PC-9 (cell line): Measurements from ENCODE around the gene SLC23A1. TPM values are rescaled to one million over a fixed set of nuclear protein-coding genes. Genes with fewer than 3 reads are reported as not detected.

ENCODE experiments used
- BruUV-seq: library from RNA; stranded (reverse); fragments of 400-500 nt; replicated peaks from 2 replicates; lab custom pipeline; 2021; lab: Mats Ljungman, UMichigan
- CTCF ChIA-PET: fragments of 300-600 bp; sonication (Branson Sonifier 250); formaldehyde crosslinking; loops from one replicate; lab custom pipeline; 2022; ENCODE audit warnings: antibody characterized with exemption; lab: Charles Lee
- POLR2A ChIA-PET: fragments of 300-600 bp; sonication (Branson Sonifier 250); formaldehyde crosslinking; loops from one replicate; lab custom pipeline; 2022; ENCODE audit warnings: antibody characterized with exemption; ENCODE audit not compliant: unreplicated experiment; lab: Charles Lee
- DNase-seq, 2 experiments: peaks; one replicate each; pipeline versions ENCODE4 v3.0.0 to v3.0.0-alpha.2; 2015 to 2022; ENCODE audit warnings: mixed read lengths in 1 of 2
- H2AFZ ChIP-seq: fragments of 200-600 bp; sonication (generic); 2 replicates; pipeline ENCODE4 v1.8.1; 2017; ENCODE audit warnings: antibody characterized with exemption
- H3F3A ChIP-seq: fragments of 200-600 bp; sonication (generic); 2 replicates; pipeline ENCODE4 v1.8.1; 2017; ENCODE audit warnings: antibody characterized with exemption, mild to moderate bottlenecking, low read depth; ENCODE audit not compliant: insufficient read depth
- H3K27ac ChIP-seq: fragments of 200-600 bp; sonication (generic); 2 replicates; pipeline ENCODE4 v1.6.1; 2016; ENCODE audit warnings: mixed run types
- H3K27me3 ChIP-seq: fragments of 200-600 bp; sonication (generic); 2 replicates; pipeline ENCODE4 v1.6.1; 2016; ENCODE audit warnings: low read depth, mixed run types; ENCODE audit not compliant: insufficient read depth
- H3K36me3 ChIP-seq: fragments of 200-600 bp; sonication (generic); 2 replicates; pipeline ENCODE4 v1.6.1; 2016; ENCODE audit warnings: low read depth, mixed run types
- H3K4me1 ChIP-seq: fragments of 200-600 bp; sonication (generic); replicated peaks from 2 replicates; pipeline ENCODE4 v1.6.1; 2016; ENCODE audit warnings: mixed run types; ENCODE audit not compliant: insufficient read depth
- H3K4me2 ChIP-seq: fragments of 200-600 bp; sonication (generic); 2 replicates; pipeline ENCODE4 v1.6.1; 2017; ENCODE audit warnings: mixed run types
- H3K4me3 ChIP-seq: fragments of 200-600 bp; sonication (generic); 2 replicates; pipeline ENCODE4 v1.6.1; 2016; ENCODE audit warnings: mixed run types
- H3K79me2 ChIP-seq: fragments of 200-600 bp; sonication (generic); 2 replicates; pipeline ENCODE4 v1.6.1; 2017; ENCODE audit warnings: low read depth, mixed run types
- H3K9me2 ChIP-seq: fragments of 200-600 bp; sonication (generic); 2 replicates; pipeline ENCODE4 v1.8.1; 2017; ENCODE audit warnings: mild to moderate bottlenecking; ENCODE audit not compliant: insufficient read depth
- H3K9me3 ChIP-seq: fragments of 200-600 bp; sonication (generic); 2 replicates; pipeline ENCODE4 v1.8.1; 2016; ENCODE audit warnings: low read depth; ENCODE audit not compliant: insufficient read depth
- H4K20me1 ChIP-seq: fragments of 200-600 bp; sonication (generic); 2 replicates; pipeline ENCODE4 v1.8.1; 2017; ENCODE audit not compliant: insufficient read depth
- CTCF ChIP-seq: fragments of 200-600 bp; sonication (generic); conservative IDR thresholded peaks from 2 replicates; pipeline ENCODE4 v1.6.1; 2017; ENCODE audit warnings: mixed run types, antibody characterized with exemption, mild to moderate bottlenecking, moderate library complexity
- EZH2 ChIP-seq: fragments of 200-600 bp; sonication (generic); IDR thresholded peaks from 2 replicates; pipeline ENCODE4 v1.8.0; 2017; ENCODE audit warnings: antibody characterized with exemption, low read depth
- intact Hi-C: fragments of 100-400 bp; cut with micrococcal nuclease; formaldehyde crosslinking; loops from one replicate; pipeline ENCODE4 v1.10.0; 2022; ENCODE audit not compliant: unreplicated experiment
- total RNA-seq: library from RNA; stranded (reverse); gene quantifications from 2 replicates; pipeline ENCODE4 v1.2.3, GENCODE V29; 2021

SLC23A1 gene
- total RNA-seq, 1 experiment from 2014 or later = 1.9 TPM

- no TSS peak for BruUV-seq
- DNase-seq = no peak
- no peaks in the 10 kb centered on the region for H3K9me2 ChIP-seq
- ChIA-PET CTCF (no interaction called here), POLR2A (no interaction called here)
- H3K4me3 ChIP-seq = no peak overlapping the region
- peaks cover 30% of the 10 kb centered on the region for H3F3A ChIP-seq
- H3K9me3 ChIP-seq = no peaks in the 10 kb centered on the region
- intact Hi-C loops = loop anchor here (5.0 kb wide), 2 partner anchors 48 to 52 kb away; partner anchors contain the start of gene MATR3
- H3K27me3 ChIP-seq = no peaks in the 10 kb centered on the region
- TF ChIP-seq EZH2 (no peak), CTCF (no peak)
- H4K20me1 ChIP-seq = peaks cover 31% of the 10 kb centered on the region
- peaks cover 33% of the 10 kb centered on the region for H3K79me2 ChIP-seq
- H3K4me1 ChIP-seq = peaks cover 23% of the 10 kb centered on the region
- no peak overlapping the region for H3K27ac ChIP-seq
- H3K4me2 ChIP-seq = no peak overlapping the region
- peaks cover 8% of the 10 kb centered on the region for H3K36me3 ChIP-seq
- no peak overlapping the region for H2AFZ ChIP-seq
These were observed 43.0 kb downstream of the SLC23A1 start for GRCh38 chr5:139340051-139340450.

DNA sequence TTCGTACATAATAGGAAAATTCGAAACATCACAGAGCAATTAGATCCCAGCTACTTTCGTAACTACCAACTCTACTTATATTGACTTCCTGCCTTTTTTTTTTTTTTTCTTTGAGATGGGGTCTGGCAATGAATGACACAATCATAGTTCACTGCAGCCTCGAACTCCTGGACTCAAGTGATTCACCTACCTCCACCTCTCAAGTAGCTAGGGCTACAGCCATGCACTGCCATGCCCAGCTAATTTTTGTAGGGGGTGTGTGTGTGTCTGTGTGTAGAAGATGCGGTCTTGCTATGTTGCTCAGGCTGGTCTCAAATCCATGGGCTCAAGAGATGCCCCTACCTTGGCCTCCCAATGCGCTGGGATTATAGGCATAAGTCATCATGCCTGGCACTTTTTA lies 47.3 kb downstream of the SLC23A1 start:
- no TSS peak for BruUV-seq
- no peaks in the 10 kb centered on the region for H3K9me2 ChIP-seq
- peaks cover 23% of the 10 kb centered on the region for H4K20me1 ChIP-seq
- no peaks in the 10 kb centered on the region for H3K27me3 ChIP-seq
- ChIA-PET POLR2A (no interaction called here), CTCF (no interaction called here)
- no peaks in the 10 kb centered on the region for H3K79me2 ChIP-seq
- H3K4me1 ChIP-seq = no peaks in the 10 kb centered on the region
- no peak overlapping the region for H3K27ac ChIP-seq
- TF ChIP-seq CTCF (no peak), EZH2 (no peak)
- H3F3A ChIP-seq = peaks cover 63% of the 10 kb centered on the region
- H3K4me3 ChIP-seq = no peak overlapping the region
- intact Hi-C loops = no loop called here
- H2AFZ ChIP-seq = no peak overlapping the region
- H3K4me2 ChIP-seq = no peak overlapping the region
- H3K36me3 ChIP-seq = peaks cover 7% of the 10 kb centered on the region; the same call in 1 of the 2 replicates
- no peaks in the 10 kb centered on the region for H3K9me3 ChIP-seq
- DNase-seq = no peak

Other genes starting within 250 kb of the SLC23A1 start
- gene SIL1, start 184.9 kb downstream of the SLC23A1 start, total RNA-seq = 40.4 and 46.5 TPM in 2 replicates
- gene MATR3, start 89.6 kb downstream of the SLC23A1 start, total RNA-seq = 129 and 145 TPM in 2 replicates
- 79.4 and 90.5 TPM in 2 replicates for gene PAIP2, start 41.4 kb downstream of the SLC23A1 start, total RNA-seq
- gene MZB1, start 6.6 kb upstream of the SLC23A1 start, total RNA-seq = 0.50 and 0.52 TPM in 2 replicates
- gene PROB1, start 11.8 kb upstream of the SLC23A1 start, total RNA-seq = 2.6 and 2.9 TPM in 2 replicates
- 6.5 and 9.6 TPM in 2 replicates for gene SPATA24, start 20.8 kb upstream of the SLC23A1 start, total RNA-seq
- 8.9 and 9.3 TPM in 2 replicates for gene DNAJC18, start 56.2 kb upstream of the SLC23A1 start, total RNA-seq
- not detected in 2 replicates for gene ECSCR, start 79.4 kb upstream of the SLC23A1 start, total RNA-seq
- not detected in 2 replicates for gene SMIM33, start 87.7 kb upstream of the SLC23A1 start, total RNA-seq
- gene STING1, start 99.5 kb upstream of the SLC23A1 start, total RNA-seq = 27.4 and 27.6 TPM in 2 replicates
- 86.2 and 115 TPM in 2 replicates for gene UBE2D2, start 178.0 kb upstream of the SLC23A1 start, total RNA-seq